Endodermal cell (in vitro differentiated cells): ENCODE results near the gene ANO3. TPM values are rescaled to one million over a fixed set of nuclear protein-coding genes. Genes with fewer than 3 reads are reported as not detected.

Experiments
- DNase-seq: peaks from one replicate; pipeline ENCODE4 v3.0.0-alpha.2; 2017
- H3K27ac ChIP-seq: 2 replicates; pipeline ENCODE4 v1.5.1; 2013; ENCODE audit warnings: mild to moderate bottlenecking, low read depth, low read length, moderate library complexity
- H3K27me3 ChIP-seq: 2 replicates; pipeline ENCODE4 v1.6.1; 2013; ENCODE audit warnings: mild to moderate bottlenecking, low read length, moderate library complexity; ENCODE audit not compliant: insufficient read depth, control insufficient read depth, poor library complexity, severe bottlenecking
- H3K36me3 ChIP-seq: 2 replicates; pipeline ENCODE4 v1.7.0; 2013; ENCODE audit warnings: mild to moderate bottlenecking, low read length, moderate library complexity; ENCODE audit not compliant: control insufficient read depth, insufficient read depth
- H3K4me1 ChIP-seq: one replicate; pipeline ENCODE4 v1.7.0; 2013; ENCODE audit warnings: low read length; ENCODE audit not compliant: control insufficient read depth, insufficient read depth
- H3K4me3 ChIP-seq: 2 replicates; pipeline ENCODE4 v1.5.1; 2013; ENCODE audit warnings: mild to moderate bottlenecking, low read length, moderate library complexity
- H3K9ac ChIP-seq: 2 replicates; pipeline ENCODE4 v1.6.1; 2013; ENCODE audit warnings: mild to moderate bottlenecking, low read length, moderate library complexity; ENCODE audit not compliant: poor library complexity, severe bottlenecking; ENCODE audit errors: extremely low read depth
- H3K9me3 ChIP-seq: 2 replicates; pipeline ENCODE4 v1.6.1; 2013; ENCODE audit warnings: mild to moderate bottlenecking, low read length, moderate library complexity; ENCODE audit not compliant: control insufficient read depth
- H3K27ac Mint-ChIP-seq: 2 replicates; pipeline ENCODE4 v1.8.0; 2020; ENCODE audit warnings: mixed read lengths
- H3K27me3 Mint-ChIP-seq: 2 replicates; pipeline ENCODE4 v1.8.0; 2021; ENCODE audit warnings: mild to moderate bottlenecking, mixed read lengths; ENCODE audit not compliant: insufficient read depth
- H3K36me3 Mint-ChIP-seq: 2 replicates; pipeline ENCODE4 v1.8.0; 2020; ENCODE audit warnings: low read depth, mixed read lengths
- H3K4me1 Mint-ChIP-seq: 2 replicates; pipeline ENCODE4 v1.8.0; 2020; ENCODE audit warnings: mixed read lengths
- H3K4me3 Mint-ChIP-seq: 2 replicates; pipeline ENCODE4 v1.8.0; 2020; ENCODE audit warnings: mild to moderate bottlenecking, moderate library complexity, mixed read lengths
- H3K9me3 Mint-ChIP-seq: 2 replicates; pipeline ENCODE4 v1.8.0; 2020; ENCODE audit warnings: mild to moderate bottlenecking, mixed read lengths
- WGBS, 2 experiments: methylation state at CpG; one replicate each; pipeline versions ENCODE4 v1.1.5 to v1.1.7; 2013; ENCODE audit warnings: missing lambda C conversion rate in 2 of 2, mixed read lengths in 1 of 2; ENCODE audit not compliant: insufficient coverage in 1 of 2, insufficient read length in 1 of 2; 5-methylcytosine and 5-hydroxymethylcytosine counted together
- total RNA-seq, 2 donors: library from RNA; stranded (reverse); fragmentation: NEBNext Ultra II Directional in 1 of 2; extraction: Animal tissue kit (Norgen Biotek cat#: 25700) in 1 of 2; gene quantifications; 2 replicates in 1 of 2; 3 replicates in 1 of 2; pipeline ENCODE4 v1.2.1, GENCODE V29; 2021
- TF ChIP-seq, protein P1 (sequence below): fragments of 200-600 bp; sonication (generic); conservative IDR thresholded peaks from 2 replicates; pipeline ENCODE4 v1.5.0; 2021; ENCODE audit warnings: antibody characterized with exemption, mild to moderate bottlenecking

ANO3 gene
- total RNA-seq, 2 donors from 2014 or later = not detected

DNA sequence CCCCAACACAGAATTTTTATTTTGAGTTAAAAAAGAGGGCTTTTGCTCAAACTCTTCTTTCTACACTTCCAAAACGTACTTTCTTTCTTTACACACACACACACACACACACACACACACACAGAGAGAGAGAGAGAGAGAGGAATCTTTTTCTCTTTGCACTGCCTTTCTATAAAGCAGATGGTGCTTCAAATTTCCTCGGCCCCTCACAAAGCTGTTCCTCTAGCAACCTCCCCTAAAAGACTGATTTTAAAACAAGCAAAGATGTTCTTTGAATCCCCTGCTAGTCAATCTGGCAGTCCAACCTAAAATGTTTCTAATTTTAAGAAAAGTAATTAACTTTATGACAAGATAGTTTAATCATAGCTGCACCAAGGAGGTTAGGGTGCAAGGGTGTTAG lies 2.7 kb upstream of the ANO3 start:
- TF ChIP-seq, protein P1, sequence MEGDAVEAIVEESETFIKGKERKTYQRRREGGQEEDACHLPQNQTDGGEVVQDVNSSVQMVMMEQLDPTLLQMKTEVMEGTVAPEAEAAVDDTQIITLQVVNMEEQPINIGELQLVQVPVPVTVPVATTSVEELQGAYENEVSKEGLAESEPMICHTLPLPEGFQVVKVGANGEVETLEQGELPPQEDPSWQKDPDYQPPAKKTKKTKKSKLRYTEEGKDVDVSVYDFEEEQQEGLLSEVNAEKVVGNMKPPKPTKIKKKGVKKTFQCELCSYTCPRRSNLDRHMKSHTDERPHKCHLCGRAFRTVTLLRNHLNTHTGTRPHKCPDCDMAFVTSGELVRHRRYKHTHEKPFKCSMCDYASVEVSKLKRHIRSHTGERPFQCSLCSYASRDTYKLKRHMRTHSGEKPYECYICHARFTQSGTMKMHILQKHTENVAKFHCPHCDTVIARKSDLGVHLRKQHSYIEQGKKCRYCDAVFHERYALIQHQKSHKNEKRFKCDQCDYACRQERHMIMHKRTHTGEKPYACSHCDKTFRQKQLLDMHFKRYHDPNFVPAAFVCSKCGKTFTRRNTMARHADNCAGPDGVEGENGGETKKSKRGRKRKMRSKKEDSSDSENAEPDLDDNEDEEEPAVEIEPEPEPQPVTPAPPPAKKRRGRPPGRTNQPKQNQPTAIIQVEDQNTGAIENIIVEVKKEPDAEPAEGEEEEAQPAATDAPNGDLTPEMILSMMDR = no peak
- Mint-ChIP-seq H3K27ac (no peak overlapping the region), H3K27me3 (peaks cover 46% of the 10 kb centered on the region), H3K4me3 (no peak overlapping the region), H3K36me3 (no peaks in the 10 kb centered on the region), H3K4me1 (peaks cover 15% of the 10 kb centered on the region), H3K9me3 (no peaks in the 10 kb centered on the region)
- Histone ChIP-seq H3K27ac (peak overlapping the region; percentile 42), H3K4me3 (no peak overlapping the region), H3K27me3 (peaks cover 8% of the 10 kb centered on the region), H3K36me3 (no peaks in the 10 kb centered on the region), H3K9me3 (no peaks in the 10 kb centered on the region), H3K9ac (no peak overlapping the region), H3K4me1 (no peaks in the 10 kb centered on the region)
- 86% methylated on average over 1 of the region's 2 CpGs; no CpG with 5 or more reads in 1 of the 2 experiments for WGBS, 2 experiments
- no peak for DNase-seq

- DNase-seq = no peak
- Mint-ChIP-seq H3K4me3 (no peak overlapping the region), H3K36me3 (no peaks in the 10 kb centered on the region), H3K27ac (no peak overlapping the region), H3K9me3 (no peaks in the 10 kb centered on the region), H3K27me3 (peaks cover 46% of the 10 kb centered on the region), H3K4me1 (peaks cover 10% of the 10 kb centered on the region)
- Histone ChIP-seq H3K9me3 (no peaks in the 10 kb centered on the region), H3K4me3 (no peak overlapping the region), H3K27ac (no peak overlapping the region), H3K9ac (no peak overlapping the region), H3K36me3 (no peaks in the 10 kb centered on the region), H3K4me1 (no peaks in the 10 kb centered on the region), H3K27me3 (peaks cover 8% of the 10 kb centered on the region)
- 61 to 91% methylated on average over 2 to 4 of the region's 4 CpGs for WGBS, 2 experiments
- TF ChIP-seq, protein P1 = no peak
Observed at GRCh38 chr11:26330262-26330661, 1.7 kb upstream of the ANO3 start.

GRCh38 chr11:26332572-26332915 lies 614 bp downstream of the ANO3 start:
- H3K9me3 ChIP-seq = no peaks in the 10 kb centered on the region
- TF ChIP-seq, protein P1 = no peak
- H3K9me3 Mint-ChIP-seq = no peaks in the 10 kb centered on the region
- H3K4me1 ChIP-seq = no peaks in the 10 kb centered on the region
- no peak overlapping the region for H3K9ac ChIP-seq
- no peak for DNase-seq
- H3K27ac ChIP-seq = peak overlapping the region; percentile 80
- peaks cover 8% of the 10 kb centered on the region for H3K27me3 ChIP-seq
- peak overlapping the region; percentile 52 for H3K4me3 Mint-ChIP-seq
- H3K36me3 Mint-ChIP-seq = no peaks in the 10 kb centered on the region
- H3K4me3 ChIP-seq = peak overlapping the region; percentile 74
- H3K27me3 Mint-ChIP-seq = peaks cover 46% of the 10 kb centered on the region
- no peaks in the 10 kb centered on the region for H3K36me3 ChIP-seq
- H3K27ac Mint-ChIP-seq = no peak overlapping the region
- 85 to 87% methylated on average over 2 to 5 of the region's 5 CpGs for WGBS, 2 experiments
- peaks cover 10% of the 10 kb centered on the region for H3K4me1 Mint-ChIP-seq
